Activated CD4-positive, CD25-positive, alpha-beta regulatory T cell treated with anti-CD3 and anti-CD28 coated beads, Interleukin-2, amount 50 U/mL, for 16 hours (primary cell): ENCODE results near the gene MAP6.

Experiments
- DNase-seq: peaks from one replicate; pipeline ENCODE4 v3.0.0-alpha.2; 2020; ENCODE audit warnings: low read depth, low spot score

The MAP6 gene

GRCh38 chr11:75667255-75667830 lies 1.5 kb downstream of the MAP6 start:
- no peak for DNase-seq

GRCh38 chr11:75665990-75666389 lies 2.8 kb downstream of the MAP6 start:
- no peak for DNase-seq

GRCh38 chr11:75665126-75665525 lies 3.7 kb downstream of the MAP6 start:
- DNase-seq = no peak

- DNase-seq = no peak
Measured at GRCh38 chr11:75664389-75664788, 4.4 kb downstream of the MAP6 start.

- DNase-seq = no peak
Measured at GRCh38 chr11:75663808-75664207, 5.0 kb downstream of the MAP6 start.

- no peak for DNase-seq
Measured at GRCh38 chr11:75659836-75660235, 9.0 kb downstream of the MAP6 start.

- no peak for DNase-seq
Measured at GRCh38 chr11:75656044-75656727, 12.7 kb downstream of the MAP6 start.

- no peak for DNase-seq
Measured at GRCh38 chr11:75655605-75656004, 13.2 kb downstream of the MAP6 start.

- no peak for DNase-seq
Measured at GRCh38 chr11:75654314-75654713, 14.5 kb downstream of the MAP6 start.

- no peak for DNase-seq
Measured at GRCh38 chr11:75653532-75653931, 15.3 kb downstream of the MAP6 start.

- DNase-seq = no peak
Measured at GRCh38 chr11:75652936-75653335, 15.9 kb downstream of the MAP6 start.

GRCh38 chr11:75651218-75651617 lies 17.6 kb downstream of the MAP6 start:
- no peak for DNase-seq

GRCh38 chr11:75650167-75650723 lies 18.6 kb downstream of the MAP6 start:
- DNase-seq = no peak

GRCh38 chr11:75644946-75645345 lies 23.9 kb downstream of the MAP6 start:
- DNase-seq = no peak

- DNase-seq = no peak
Measured at GRCh38 chr11:75644370-75644769, 24.5 kb downstream of the MAP6 start.

- no peak for DNase-seq
Measured at GRCh38 chr11:75642402-75643113, 26.3 kb downstream of the MAP6 start.

GRCh38 chr11:75639762-75640181 lies 29.1 kb downstream of the MAP6 start:
- DNase-seq = no peak

- no peak for DNase-seq
Measured at GRCh38 chr11:75637998-75638397, 30.8 kb downstream of the MAP6 start.

- no peak for DNase-seq
Measured at GRCh38 chr11:75635066-75635862, 33.6 kb downstream of the MAP6 start.

GRCh38 chr11:75633409-75634066 lies 35.3 kb downstream of the MAP6 start:
- DNase-seq = no peak

GRCh38 chr11:75632962-75633361 lies 35.9 kb downstream of the MAP6 start:
- no peak for DNase-seq
